OCI-LY7 (cell line): Measurements from ENCODE around the gene SYVN1. TPM values are rescaled to one million over a fixed set of nuclear protein-coding genes. Genes with fewer than 3 reads are reported as not detected.
A peak's percentile ranks its signal among the peaks of the same experiment; 100 is the strongest.
"Not testable (repeated sequence)": the region's sequence is repeated elsewhere in the genome, so short reads cannot be mapped to it uniquely, and the experiment has no call there.

ENCODE experiments used
- BruUV-seq: library from RNA; stranded (reverse); fragments of 400-500 nt; replicated peaks from 2 replicates; lab custom pipeline; 2021; lab: Mats Ljungman, UMichigan
- CTCF ChIA-PET: fragments of 300-600 bp; sonication (Branson Sonifier 250); formaldehyde crosslinking; loops from one replicate; lab custom pipeline; 2022; ENCODE audit warnings: antibody characterized with exemption; ENCODE audit not compliant: unreplicated experiment; lab: Charles Lee
- POLR2A ChIA-PET: fragments of 300-600 bp; sonication (Branson Sonifier 250); formaldehyde crosslinking; loops from one replicate; lab custom pipeline; 2022; ENCODE audit warnings: antibody characterized with exemption; lab: Charles Lee
- DNase-seq: peaks from one replicate; pipeline ENCODE4 v3.0.0-alpha.2; 2015; ENCODE audit warnings: low spot score
- H2AFZ ChIP-seq: fragments of 200-600 bp; sonication (generic), shearing (Covaris generic); 2 replicates; pipeline ENCODE4 v1.6.1; 2014; ENCODE audit warnings: mild to moderate bottlenecking, antibody characterized with exemption, low read length, moderate library complexity
- H3K27ac ChIP-seq: fragments of 200-600 bp; sonication (generic); 2 replicates; pipeline ENCODE4 v1.5.1; 2014; ENCODE audit warnings: mixed run types, low read depth, mild to moderate bottlenecking, moderate library complexity, low read length, inconsistent platforms; ENCODE audit not compliant: poor library complexity, severe bottlenecking
- H3K36me3 ChIP-seq: fragments of 200-600 bp; sonication (generic); 2 replicates; pipeline ENCODE4 v1.6.1; 2014; ENCODE audit warnings: mild to moderate bottlenecking, antibody characterized with exemption, low read length, moderate library complexity, mixed read lengths; ENCODE audit not compliant: insufficient read depth
- H3K4me1 ChIP-seq: fragments of 200-600 bp; sonication (generic); 2 replicates; pipeline ENCODE4 v1.5.1; 2014; ENCODE audit warnings: mild to moderate bottlenecking, low read length; ENCODE audit not compliant: insufficient read depth, poor library complexity, severe bottlenecking
- H3K4me2 ChIP-seq: fragments of 200-600 bp; sonication (generic); 2 replicates; pipeline ENCODE4 v1.6.1; 2014; ENCODE audit warnings: mild to moderate bottlenecking, low read length
- H3K4me3 ChIP-seq: fragments of 200-600 bp; sonication (generic); 2 replicates; pipeline ENCODE4 v1.5.1; 2014; ENCODE audit warnings: mild to moderate bottlenecking, low read depth, low read length; ENCODE audit not compliant: poor library complexity, severe bottlenecking
- H3K79me2 ChIP-seq: fragments of 200-600 bp; sonication (generic); 2 replicates; pipeline ENCODE4 v1.6.1; 2016; ENCODE audit warnings: low read depth, mild to moderate bottlenecking, low read length, moderate library complexity, mixed read lengths; ENCODE audit not compliant: insufficient read depth
- H3K9me2 ChIP-seq: fragments of 200-600 bp; sonication (generic); 2 replicates; pipeline ENCODE4 v1.6.1; 2016; ENCODE audit warnings: mild to moderate bottlenecking, low read length, mixed read lengths; ENCODE audit not compliant: insufficient read depth
- H3K9me3 ChIP-seq: fragments of 200-600 bp; sonication (generic); 2 replicates; pipeline ENCODE4 v1.6.1; 2014; ENCODE audit warnings: mild to moderate bottlenecking, mixed run types, low read length, mixed read lengths
- H4K20me1 ChIP-seq: fragments of 200-600 bp; sonication (generic); 2 replicates; pipeline ENCODE4 v1.6.1; 2014; ENCODE audit warnings: mild to moderate bottlenecking, antibody characterized with exemption, low read length, moderate library complexity, mixed read lengths; ENCODE audit not compliant: insufficient read depth
- EZH2phosphoT487 ChIP-seq: fragments of 200-600 bp; sonication (generic); IDR thresholded peaks from 2 replicates; pipeline ENCODE4 v1.6.1; 2018; ENCODE audit warnings: low read depth, borderline replicate concordance, mild to moderate bottlenecking, mixed run types, antibody characterized with exemption, low read length, moderate library complexity, mixed read lengths
- intact Hi-C: fragments of 100-400 bp; cut with micrococcal nuclease; formaldehyde crosslinking; loops from one replicate; pipeline ENCODE4 v1.10.0; 2022; ENCODE audit not compliant: unreplicated experiment
- total RNA-seq, 2 experiments: library from RNA; depleted of rRNA in 1 of 2; stranded (reverse); fragments of >200 nt in 1 of 2; shearing (Covaris generic) in 1 of 2; gene quantifications; 2 replicates each; pipeline ENCODE4 v1.2.3, GENCODE V29; 2014 to 2022
- TF ChIP-seq, protein P1 (sequence below): fragments of 200-600 bp; sonication (generic); conservative IDR thresholded peaks from 2 replicates; pipeline ENCODE4 v1.5.1; 2014; ENCODE audit warnings: mild to moderate bottlenecking, antibody characterized with exemption, low read length, moderate library complexity, mixed read lengths

SYVN1 gene
- total RNA-seq, 2 experiments from 2014 or later = 134 to 310 TPM

DNA sequence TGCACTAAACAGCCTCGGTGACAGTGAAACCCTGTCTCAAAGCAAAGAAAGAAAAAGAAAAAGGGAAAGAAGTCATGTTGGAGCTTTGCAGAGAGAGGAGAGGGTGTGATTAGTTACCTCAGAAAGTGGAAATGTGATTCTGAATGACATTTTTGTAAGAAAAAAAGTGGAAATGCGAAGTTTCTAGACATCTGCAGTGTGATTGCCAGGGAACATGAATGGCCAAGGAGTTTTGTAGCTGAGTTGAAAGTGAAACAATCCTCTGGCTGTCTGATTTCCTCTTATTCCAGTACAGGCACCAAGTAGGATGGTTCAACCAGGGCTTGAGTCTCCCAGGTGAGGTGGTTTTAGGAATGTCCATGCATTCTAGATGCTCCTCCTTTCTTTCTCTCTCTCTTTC is 17.8 kb upstream of the SYVN1 start:
- Histone ChIP-seq H3K4me3 (no peak overlapping the region), H3K9me3 (peaks cover 5% of the 10 kb centered on the region; the same call in 1 of the 2 replicates), H3K4me1 (peaks cover 15% of the 10 kb centered on the region), H3K27ac (no peak overlapping the region), H3K36me3 (no peaks in the 10 kb centered on the region), H3K9me2 (no peaks in the 10 kb centered on the region), H4K20me1 (no peaks in the 10 kb centered on the region), H3K4me2 (peak overlapping the region; percentile 22; the same call in 1 of the 2 replicates), H3K79me2 (no peaks in the 10 kb centered on the region), H2AFZ (peak overlapping the region; percentile 11; the same call in 1 of the 2 replicates)
- no peak for TF ChIP-seq EZH2phosphoT487
- TF ChIP-seq, protein P1, sequence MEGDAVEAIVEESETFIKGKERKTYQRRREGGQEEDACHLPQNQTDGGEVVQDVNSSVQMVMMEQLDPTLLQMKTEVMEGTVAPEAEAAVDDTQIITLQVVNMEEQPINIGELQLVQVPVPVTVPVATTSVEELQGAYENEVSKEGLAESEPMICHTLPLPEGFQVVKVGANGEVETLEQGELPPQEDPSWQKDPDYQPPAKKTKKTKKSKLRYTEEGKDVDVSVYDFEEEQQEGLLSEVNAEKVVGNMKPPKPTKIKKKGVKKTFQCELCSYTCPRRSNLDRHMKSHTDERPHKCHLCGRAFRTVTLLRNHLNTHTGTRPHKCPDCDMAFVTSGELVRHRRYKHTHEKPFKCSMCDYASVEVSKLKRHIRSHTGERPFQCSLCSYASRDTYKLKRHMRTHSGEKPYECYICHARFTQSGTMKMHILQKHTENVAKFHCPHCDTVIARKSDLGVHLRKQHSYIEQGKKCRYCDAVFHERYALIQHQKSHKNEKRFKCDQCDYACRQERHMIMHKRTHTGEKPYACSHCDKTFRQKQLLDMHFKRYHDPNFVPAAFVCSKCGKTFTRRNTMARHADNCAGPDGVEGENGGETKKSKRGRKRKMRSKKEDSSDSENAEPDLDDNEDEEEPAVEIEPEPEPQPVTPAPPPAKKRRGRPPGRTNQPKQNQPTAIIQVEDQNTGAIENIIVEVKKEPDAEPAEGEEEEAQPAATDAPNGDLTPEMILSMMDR = no peak
- BruUV-seq = no TSS peak
- no peak for DNase-seq
- intact Hi-C loops = no loop called here
- POLR2A ChIA-PET = no interaction called here
- CTCF ChIA-PET = no interaction called here

DNA sequence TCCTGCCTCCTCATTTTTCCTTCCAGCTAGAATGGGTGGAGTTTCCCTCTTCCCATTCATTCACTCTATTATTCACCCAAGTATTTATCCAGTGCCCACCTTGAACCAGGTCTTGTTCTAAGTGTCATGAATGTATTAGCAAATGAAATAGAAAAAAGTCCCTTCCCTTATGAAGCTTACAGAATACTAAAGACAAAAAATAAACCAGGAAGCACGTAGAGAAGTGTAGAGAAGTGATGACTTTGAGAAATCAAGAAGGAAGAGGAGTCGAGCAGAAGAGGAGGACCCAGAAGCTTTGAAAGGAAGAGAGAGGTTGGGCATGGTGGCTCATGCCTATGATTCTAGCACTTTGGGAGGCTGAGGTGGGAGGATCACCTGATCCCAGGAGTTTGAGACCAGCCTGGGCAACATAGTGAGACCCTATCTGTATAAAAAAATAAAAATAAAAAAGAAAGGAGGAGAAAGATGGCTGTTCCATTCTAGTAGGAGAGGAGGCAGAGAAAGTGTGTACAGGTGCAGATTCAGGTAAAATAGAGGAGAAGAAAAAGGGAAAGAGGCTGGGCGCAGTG is 17.1 kb upstream of the SYVN1 start:
- BruUV-seq = no TSS peak
- no peak overlapping the region for H3K4me3 ChIP-seq
- no peak overlapping the region for H3K27ac ChIP-seq
- TF ChIP-seq, protein P1 = no peak
- TF ChIP-seq EZH2phosphoT487 = no peak
- no peaks in the 10 kb centered on the region; the same call in 1 of the 2 replicates for H3K36me3 ChIP-seq
- H4K20me1 ChIP-seq = no peaks in the 10 kb centered on the region
- intact Hi-C loops = no loop called here
- H3K79me2 ChIP-seq = no peaks in the 10 kb centered on the region
- CTCF ChIA-PET = no interaction called here
- H3K4me1 ChIP-seq = peaks cover 20% of the 10 kb centered on the region
- POLR2A ChIA-PET = no interaction called here
- peaks cover 12% of the 10 kb centered on the region; the same call in 1 of the 2 replicates for H3K9me3 ChIP-seq
- H3K9me2 ChIP-seq = no peaks in the 10 kb centered on the region
- DNase-seq = no peak
- peak overlapping the region; percentile 1; the same call in 1 of the 2 replicates for H2AFZ ChIP-seq
- H3K4me2 ChIP-seq = no peak overlapping the region

DNA sequence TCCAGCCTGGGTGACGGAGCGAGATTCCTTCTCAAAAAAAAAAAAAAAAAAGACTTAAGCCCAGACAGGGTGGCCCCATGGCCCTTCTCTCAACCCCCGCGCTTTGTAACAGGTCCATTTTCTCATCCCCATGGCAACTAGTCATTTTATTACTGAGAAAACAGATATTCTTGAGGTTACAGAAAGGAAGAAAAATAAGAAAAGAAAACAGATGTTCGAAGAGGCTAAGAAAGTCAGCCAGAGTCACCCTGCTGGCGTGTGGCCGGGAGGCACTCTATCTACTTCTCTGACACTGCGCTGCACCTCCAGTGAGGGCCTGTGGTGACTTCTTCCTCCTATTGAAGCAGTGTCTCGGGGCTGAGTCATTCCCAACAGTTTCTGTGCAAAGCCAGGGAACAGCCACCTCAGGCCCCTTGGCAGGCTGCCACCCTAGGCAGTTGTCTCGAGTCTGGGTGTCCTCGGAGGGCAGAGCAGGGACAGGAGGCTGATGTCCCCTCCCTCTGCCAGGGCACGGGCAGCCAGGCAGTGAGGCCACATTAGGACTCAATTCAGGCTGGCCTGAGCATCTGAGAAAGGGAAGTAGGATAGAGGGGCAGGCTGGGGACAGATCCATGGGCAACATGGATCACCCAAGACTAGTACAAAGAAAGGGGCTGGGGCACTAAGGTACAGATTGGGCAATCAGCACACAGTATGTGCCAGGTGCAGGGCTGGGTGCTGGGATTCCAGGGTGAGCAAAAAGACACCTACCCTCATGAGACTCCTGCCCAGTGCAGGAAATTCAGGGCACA is 16.4 kb upstream of the SYVN1 start:
- no peaks in the 10 kb centered on the region for H3K9me2 ChIP-seq
- no peak overlapping the region for H3K27ac ChIP-seq
- intact Hi-C loops = no loop called here
- H4K20me1 ChIP-seq = no peaks in the 10 kb centered on the region
- CTCF ChIA-PET = no interaction called here
- H3K4me3 ChIP-seq = no peak overlapping the region
- peak overlapping the region; percentile 1; the same call in 1 of the 2 replicates for H2AFZ ChIP-seq
- POLR2A ChIA-PET = no interaction called here
- BruUV-seq = no TSS peak
- H3K79me2 ChIP-seq = no peaks in the 10 kb centered on the region
- DNase-seq = no peak
- no peak overlapping the region for H3K4me2 ChIP-seq
- TF ChIP-seq, protein P1 = no peak
- no peak for TF ChIP-seq EZH2phosphoT487
- H3K4me1 ChIP-seq = peaks cover 27% of the 10 kb centered on the region
- H3K9me3 ChIP-seq = peaks cover 15% of the 10 kb centered on the region; the same call in 1 of the 2 replicates
- no peaks in the 10 kb centered on the region; the same call in 1 of the 2 replicates for H3K36me3 ChIP-seq

DNA sequence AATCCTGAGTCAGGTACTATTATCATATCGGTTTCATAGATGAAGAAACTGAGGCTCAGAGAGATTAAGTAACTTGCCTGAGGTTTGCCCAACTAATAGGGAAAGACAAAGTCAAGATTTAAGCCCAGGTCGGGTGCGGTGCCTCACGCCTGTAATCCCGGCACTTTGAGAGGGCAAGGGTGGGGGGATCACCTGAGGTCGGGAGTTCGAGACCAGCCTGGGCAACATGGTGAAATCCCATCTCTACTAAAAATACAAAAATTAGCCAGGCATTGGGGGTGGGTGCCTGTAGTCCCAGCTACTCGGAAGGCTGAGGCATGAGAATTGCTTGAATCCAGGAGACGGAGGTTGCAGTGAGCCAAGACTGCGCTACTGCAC is 15.8 kb upstream of the SYVN1 start:
- H3K4me3 ChIP-seq, H3K79me2 ChIP-seq, H3K9me2 ChIP-seq, CTCF ChIA-PET, H4K20me1 ChIP-seq, H3K36me3 ChIP-seq, H2AFZ ChIP-seq, BruUV-seq, intact Hi-C loops, H3K27ac ChIP-seq, DNase-seq, H3K4me2 ChIP-seq, POLR2A ChIA-PET: not testable (repeated sequence)
- H3K4me1 ChIP-seq = peaks cover 29% of the 10 kb centered on the region
- H3K9me3 ChIP-seq = peaks cover 15% of the 10 kb centered on the region; the same call in 1 of the 2 replicates
